Upper lobe of left lung (tissue), 4 donors: ENCODE data around the gene IWS1.

Source experiments
- CTCF ChIP-seq, 6 experiments: fragments of 450-650 bp in 4 of 6; fragments of 200-600 bp in 2 of 6; sonication (generic) in 2 of 6; IDR thresholded peaks; one replicate each; pipeline ENCODE4 v1.5.1; 2016 to 2019; ENCODE audit warnings: antibody characterized with exemption in 6 of 6
- EP300 ChIP-seq, 4 donors: sonication (generic); formaldehyde crosslinking; IDR thresholded peaks; one replicate each; pipeline ENCODE4 v1.5.1; 2017; ENCODE audit warnings: antibody characterized with exemption in 4 of 4, control low read depth in 2 of 4
- POLR2AphosphoS5 ChIP-seq, 2 donors: sonication (generic); formaldehyde crosslinking; IDR thresholded peaks; one replicate each; pipeline ENCODE4 v1.5.1; 2017; ENCODE audit warnings: antibody characterized with exemption in 2 of 2

GRCh38 chr2:127510073-127510472, 16.2 kb downstream of the IWS1 start:
- TF ChIP-seq CTCF (IDR thresholded peaks at IDR 0.05) = no peak
- TF ChIP-seq POLR2AphosphoS5 (IDR thresholded peaks at IDR 0.05) = no peak
- no peak for TF ChIP-seq EP300 (IDR thresholded peaks at IDR 0.05)
